GM18951 (cell line): Measurements from ENCODE around the gene GBF1.
"Not testable (repeated sequence)": the region's sequence is repeated elsewhere in the genome, so short reads cannot be mapped to it uniquely, and the experiment has no call there.

Source experiments
- POLR2A ChIP-seq: IDR thresholded peaks from 4 replicates; pipeline ENCODE4 v1.6.1; 2011; ENCODE audit warnings: mild to moderate bottlenecking; ENCODE audit not compliant: insufficient read length, insufficient read depth; ENCODE audit errors: extremely low read depth
- in situ Hi-C: fragments of 300-500 bp; cut with MboI; formaldehyde crosslinking; loops from one replicate; pipeline ENCODE4 v1.12.0; 2022; ENCODE audit warnings: low sequenced_read_pairs, mixed read lengths, inconsistent platforms; ENCODE audit not compliant: unreplicated experiment

GBF1 gene

DNA sequence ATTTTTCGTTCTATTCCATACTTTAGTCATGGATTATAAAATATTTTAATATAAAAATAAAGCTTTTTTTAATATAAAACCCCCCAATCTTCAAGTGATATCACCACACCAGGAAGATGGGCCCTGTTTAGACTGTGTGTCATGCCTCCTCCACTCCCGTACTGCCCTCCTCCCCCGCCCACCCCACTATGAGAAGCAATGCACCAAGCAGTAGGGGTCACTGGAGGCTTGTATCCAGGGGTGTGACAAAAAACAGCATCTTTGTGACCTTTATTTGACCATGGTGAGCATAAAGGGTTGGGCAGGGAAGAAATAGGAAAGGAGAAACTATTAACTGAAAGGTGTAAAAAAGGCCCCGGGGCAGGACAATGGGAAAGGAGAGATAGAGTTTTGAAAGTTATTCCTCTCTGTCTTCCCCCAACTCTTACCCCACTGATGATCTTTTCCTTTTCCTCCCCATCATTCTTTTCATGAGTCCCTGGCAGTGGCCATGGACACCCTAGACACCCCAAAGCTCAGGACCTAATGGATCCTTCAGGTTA, 7.5 kb upstream of the GBF1 start:
- TF ChIP-seq POLR2A = no peak
- in situ Hi-C loops = loop anchor here (5.0 kb wide), 1 partner anchor 110 kb away; no protein-coding TSS in a partner anchor

GRCh38 chr10:102240467-102241031, 4.8 kb upstream of the GBF1 start:
- TF ChIP-seq POLR2A = no peak
- in situ Hi-C loops = no loop called here

GRCh38 chr10:102241032-102241443, 4.3 kb upstream of the GBF1 start:
- in situ Hi-C loops = no loop called here
- TF ChIP-seq POLR2A = no peak

- in situ Hi-C loops = no loop called here
- TF ChIP-seq POLR2A = no peak
Observed at GRCh38 chr10:102241444-102242117, 3.8 kb upstream of the GBF1 start, which contains the start of gene PITX3. Gene PITX3, minus strand, starts transcription at chr10:102241512. Its CDS starts 9,432 bp downstream, at chr10:102232080.

- TF ChIP-seq POLR2A = no peak
- in situ Hi-C loops = no loop called here
Observed at GRCh38 chr10:102242118-102242485, 3.2 kb upstream of the GBF1 start.

GRCh38 chr10:102243309-102243708, 2.0 kb upstream of the GBF1 start:
- in situ Hi-C loops = no loop called here
- TF ChIP-seq POLR2A = no peak

DNA sequence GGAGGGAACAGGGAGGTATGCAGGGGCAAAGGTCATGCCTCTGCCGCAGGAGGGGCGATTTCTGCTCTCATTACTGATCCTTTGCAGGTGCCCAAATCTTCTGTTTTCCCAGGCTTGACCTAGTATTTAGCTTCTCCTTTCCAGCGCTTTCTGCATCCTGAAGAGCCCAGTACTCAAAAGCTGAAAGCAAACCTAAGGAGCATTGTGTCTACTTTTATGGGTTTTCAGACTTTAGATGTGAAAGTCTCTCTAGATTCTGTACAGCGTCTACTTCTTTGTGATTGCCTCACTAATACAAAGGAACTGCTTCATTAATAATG, 560 bp downstream of the GBF1 start:
- in situ Hi-C loops = no loop called here
- no peak for TF ChIP-seq POLR2A

DNA sequence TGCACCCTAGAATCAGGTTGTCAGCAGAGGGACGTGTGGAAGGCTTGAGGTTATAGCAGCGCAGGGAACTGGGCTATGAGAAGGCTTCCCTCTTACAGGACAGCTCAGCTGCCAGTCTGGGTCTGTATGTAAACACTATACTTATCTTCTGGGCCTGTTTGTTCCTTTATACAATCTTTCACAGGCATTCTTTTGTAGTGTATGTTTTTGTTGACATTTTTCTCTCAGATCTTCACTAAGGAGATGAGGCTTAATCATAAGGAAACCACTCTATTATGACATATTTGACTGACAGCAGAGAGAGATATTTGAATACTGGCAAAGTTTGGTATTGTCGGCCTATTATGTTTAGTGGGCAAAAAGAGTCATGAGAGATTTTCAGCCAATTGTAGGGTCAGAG, 929 bp downstream of the GBF1 start:
- no peak for TF ChIP-seq POLR2A
- in situ Hi-C loops = no loop called here

- TF ChIP-seq POLR2A = no peak
- in situ Hi-C loops = no loop called here
Observed at GRCh38 chr10:102247734-102248133, 2.4 kb downstream of the GBF1 start.

DNA sequence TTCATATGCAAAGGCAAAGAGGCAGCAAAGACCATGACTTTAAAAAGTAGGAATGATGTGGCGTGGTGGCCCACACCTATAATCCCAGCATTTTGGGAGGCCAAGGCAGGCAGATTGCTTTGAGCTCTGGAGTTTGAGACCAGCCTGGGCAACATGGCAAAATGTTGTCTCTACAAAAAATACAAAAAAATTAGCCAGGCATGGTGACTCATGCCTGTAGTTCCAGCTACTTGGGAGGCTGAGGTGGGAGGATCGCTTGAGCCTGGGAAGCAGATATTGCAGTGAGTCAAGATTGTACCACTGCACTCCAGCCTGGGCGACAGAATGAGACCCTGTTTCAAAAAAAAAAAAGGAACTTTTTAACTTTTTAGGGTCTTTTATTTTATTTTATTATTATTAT, 7.2 kb downstream of the GBF1 start:
- in situ Hi-C loops = not testable (repeated sequence)

DNA sequence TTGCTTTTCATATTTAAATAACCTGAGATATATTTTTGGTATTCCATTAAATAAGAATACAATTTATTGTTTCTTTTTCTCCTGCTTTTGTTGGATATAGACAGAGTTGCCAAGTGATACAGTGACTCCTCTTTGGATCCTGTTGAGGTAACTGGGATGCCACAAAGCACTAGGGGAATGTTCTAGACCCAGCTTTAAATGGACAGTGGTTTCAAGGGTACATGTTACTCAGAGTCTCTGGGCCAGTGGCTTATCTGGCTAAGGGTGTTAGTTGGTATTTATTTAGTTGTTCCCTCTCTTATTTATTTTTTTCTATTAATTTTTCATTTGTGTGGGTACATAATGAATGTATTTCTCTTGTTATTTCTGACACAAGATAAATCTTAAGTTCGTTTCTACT, 9.1 kb downstream of the GBF1 start:
- in situ Hi-C loops = no loop called here

DNA sequence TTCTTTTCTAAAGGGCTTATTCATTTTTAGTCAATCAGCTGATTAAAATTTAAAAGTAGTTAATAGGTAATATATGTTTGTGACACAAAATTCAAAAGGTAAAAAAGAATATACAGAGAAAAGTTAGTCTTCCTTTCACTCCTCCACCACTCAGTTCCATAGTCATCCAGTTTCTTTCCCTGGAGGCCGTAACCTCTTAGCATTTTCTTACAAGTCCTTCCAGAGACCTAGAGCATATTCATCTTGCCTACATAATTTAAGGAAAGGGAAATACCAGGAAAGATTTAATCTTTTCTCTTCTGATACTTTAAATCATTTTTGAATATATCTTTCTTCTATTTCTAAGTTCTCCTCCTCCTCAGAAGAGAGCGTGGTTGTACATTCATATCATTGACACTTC, 10.1 kb downstream of the GBF1 start:
- in situ Hi-C loops = no loop called here
- no peak for TF ChIP-seq POLR2A

More for the DNA sequence above, 9.1 kb downstream of the GBF1 start:
- TF ChIP-seq POLR2A = no peak

GRCh38 chr10:102261196-102261595, 15.9 kb downstream of the GBF1 start:
- in situ Hi-C loops = no loop called here
- TF ChIP-seq POLR2A = no peak

DNA sequence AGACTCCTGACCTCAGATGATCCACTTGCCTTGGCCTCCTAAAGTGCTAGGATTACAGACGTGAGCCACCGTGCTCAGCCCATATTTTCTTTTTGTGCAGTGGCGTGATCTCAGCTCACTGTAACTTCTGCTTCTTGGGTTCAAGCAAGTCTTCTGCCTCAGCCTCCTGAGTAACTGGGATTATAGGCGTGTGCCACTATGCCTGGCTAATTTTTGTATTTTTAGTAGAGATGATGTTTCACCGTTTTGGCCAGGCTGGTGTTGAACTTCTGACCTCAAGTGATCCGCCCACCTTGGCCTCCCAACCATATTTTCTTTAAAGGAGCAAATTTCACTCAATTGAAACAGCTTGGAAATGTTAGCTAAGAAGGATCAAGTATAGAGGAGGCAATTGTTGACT, 16.5 kb downstream of the GBF1 start:
- in situ Hi-C loops = no loop called here
- no peak for TF ChIP-seq POLR2A
